HFF-Myc (cell line): Measurements from ENCODE around the gene KCTD11.
"Not testable (repeated sequence)": the region's sequence is repeated elsewhere in the genome, so short reads cannot be mapped to it uniquely, and the experiment has no call there.

Source experiments
- DNase-seq: peaks from one replicate; pipeline ENCODE4 v3.0.0-alpha.2; 2011; ENCODE audit warnings: low read depth; ENCODE audit errors: extremely low read depth
- H3K4me3 ChIP-seq: replicated peaks from 2 replicates; pipeline ENCODE4 v1.5.1; 2011; ENCODE audit warnings: low read depth, mild to moderate bottlenecking, control low read depth, low read length
- CTCF ChIP-seq: IDR thresholded peaks from 2 replicates; pipeline ENCODE4 v1.5.1; 2012; ENCODE audit warnings: mild to moderate bottlenecking, low read depth, low read length, control low read depth; ENCODE audit errors: missing control alignments

The KCTD11 gene

DNA sequence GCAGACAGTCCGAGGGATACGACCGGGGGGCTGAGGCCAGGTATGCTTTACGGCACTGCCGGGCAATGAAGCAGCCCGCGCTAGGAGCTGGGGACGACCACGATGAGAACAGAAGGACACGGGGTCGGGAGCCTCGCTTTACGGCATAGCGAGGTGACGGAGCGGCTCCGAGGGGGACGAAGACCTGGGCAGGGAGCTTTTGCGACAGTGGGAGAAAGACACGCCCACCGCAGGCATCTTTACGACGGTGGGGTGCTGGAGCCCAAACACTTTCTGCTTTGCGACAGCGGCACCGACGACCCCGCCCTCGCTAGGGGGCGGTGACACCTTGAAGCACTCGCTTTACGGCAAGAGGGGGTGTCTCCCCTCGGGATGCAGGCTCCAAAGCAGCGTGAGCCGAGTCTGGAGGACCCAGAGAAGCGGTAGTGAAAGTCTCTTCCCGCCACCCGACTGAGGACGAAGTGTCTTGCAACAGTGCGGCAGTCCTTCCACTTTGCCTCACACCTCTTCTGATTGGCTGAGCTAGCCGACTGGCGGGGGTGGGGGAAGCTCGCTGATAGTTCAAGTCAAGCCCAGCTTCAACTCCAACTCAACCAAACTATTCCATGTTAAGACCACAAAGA, 22.5 kb upstream of the KCTD11 start:
- DNase-seq = peak; percentile 98
- TF ChIP-seq CTCF = peak; percentile 7
- H3K4me3 ChIP-seq = peak overlapping the region; percentile 89

DNA sequence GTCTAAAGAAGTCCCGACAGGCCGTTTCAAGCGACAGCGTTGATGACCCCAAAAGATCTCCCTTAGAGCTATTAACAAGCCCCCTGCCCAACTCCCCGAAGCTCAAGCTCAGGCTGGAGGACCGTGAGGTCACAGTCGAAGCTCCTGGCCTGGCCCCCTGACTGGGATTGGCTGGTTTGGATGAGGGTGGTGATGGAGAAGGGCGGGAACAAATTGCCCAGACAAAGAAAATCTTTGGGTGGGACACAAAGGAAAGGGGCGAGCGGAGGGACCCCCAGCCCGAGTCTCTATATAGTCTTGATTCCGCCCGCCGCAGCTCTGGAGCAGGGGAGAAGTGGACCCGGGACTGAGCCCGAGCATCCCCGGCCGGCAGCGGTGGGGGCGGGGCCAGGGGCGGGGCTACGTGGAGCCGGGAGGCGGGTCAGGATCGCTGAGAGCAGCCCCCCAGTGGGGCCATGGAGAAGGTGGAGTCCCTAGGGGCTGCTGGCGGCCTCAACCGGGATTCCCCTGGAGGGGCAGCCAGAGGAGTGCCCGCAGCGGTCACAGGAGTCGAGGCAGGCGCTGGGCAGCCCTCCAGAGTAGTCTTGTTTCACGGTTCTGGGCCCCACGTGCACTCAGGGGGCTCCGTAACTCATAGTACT, 21.8 kb upstream of the KCTD11 start:
- H3K4me3 ChIP-seq = peak overlapping the region; percentile 89
- no peak for DNase-seq
- TF ChIP-seq CTCF = no peak

- TF ChIP-seq CTCF = no peak
- H3K4me3 ChIP-seq = peak overlapping the region; percentile 89
- no peak for DNase-seq
These were observed 21.3 kb upstream of the KCTD11 start for GRCh38 chr17:7330638-7331015.

GRCh38 chr17:7332111-7332510, 19.9 kb upstream of the KCTD11 start:
- no peak for TF ChIP-seq CTCF
- DNase-seq = no peak
- H3K4me3 ChIP-seq = no peak overlapping the region

- not testable (repeated sequence) for H3K4me3 ChIP-seq, DNase-seq
These were observed 19.3 kb upstream of the KCTD11 start for GRCh38 chr17:7332600-7333069.

GRCh38 chr17:7334938-7335538, 16.9 kb upstream of the KCTD11 start:
- DNase-seq = no peak
- no peak overlapping the region for H3K4me3 ChIP-seq
- TF ChIP-seq CTCF = no peak

GRCh38 chr17:7335765-7336164, 16.2 kb upstream of the KCTD11 start:
- not testable (repeated sequence) for DNase-seq, H3K4me3 ChIP-seq
